SK-N-SH treated with all-trans-retinoic acid at 6 μM for 48 hours (cell line): ENCODE data around the gene ACAD10.

Experiments used
- ATAC-seq: fragments of 200-7000 bp; cut with Tn5 transposase; 3 replicates; pipeline ENCODE4 v1.9.1; 2020; ENCODE audit warnings: mild to moderate bottlenecking, moderate library complexity
- ARNTL ChIP-seq: fragments of 450-650 bp; formaldehyde crosslinking; IDR thresholded peaks from 2 replicates; pipeline ENCODE4 v1.5.0; 2020; ENCODE audit warnings: low read depth, mild to moderate bottlenecking, moderate library complexity, borderline replicate concordance
- CSDC2 ChIP-seq: fragments of 250-450 bp; sonication (Bioruptor Pico); IDR thresholded peaks from 2 replicates; pipeline ENCODE4 v1.5.0; 2020; ENCODE audit warnings: mild to moderate bottlenecking, moderate library complexity
- CSRNP3 ChIP-seq: fragments of 250-450 bp; sonication (Bioruptor Pico); IDR thresholded peaks from 2 replicates; pipeline ENCODE4 v1.5.1; 2021; ENCODE audit warnings: mild to moderate bottlenecking, moderate library complexity
- ESRRG ChIP-seq: fragments of 250-450 bp; sonication (Bioruptor Pico); IDR thresholded peaks from 2 replicates; pipeline ENCODE4 v1.6.1; 2021; ENCODE audit warnings: mild to moderate bottlenecking
- GLIS3 ChIP-seq: fragments of 250-450 bp; sonication (Bioruptor Pico); IDR thresholded peaks from 2 replicates; pipeline ENCODE4 v1.5.0; 2020; ENCODE audit warnings: mild to moderate bottlenecking, moderate library complexity
- ISL1 ChIP-seq: fragments of 250-450 bp; sonication (Bioruptor Pico); IDR thresholded peaks from 2 replicates; pipeline ENCODE4 v2.1.2; 2022; ENCODE audit warnings: mild to moderate bottlenecking, moderate library complexity
- OSR1 ChIP-seq: fragments of 250-450 bp; sonication (Bioruptor Pico); IDR thresholded peaks from 2 replicates; pipeline ENCODE4 v1.8.0; 2022; ENCODE audit warnings: moderate library complexity, mild to moderate bottlenecking, inconsistent platforms
- PPARA ChIP-seq: fragments of 250-450 bp; sonication (Bioruptor Pico); IDR thresholded peaks from 2 replicates; pipeline ENCODE4 v1.5.0; 2020; ENCODE audit warnings: mild to moderate bottlenecking, borderline replicate concordance
- RARB ChIP-seq: fragments of 250-450 bp; sonication (Bioruptor Pico); IDR thresholded peaks from 2 replicates; pipeline ENCODE4 v1.8.0; 2021; ENCODE audit warnings: mild to moderate bottlenecking, moderate library complexity
- SNAI2 ChIP-seq: fragments of 250-450 bp; sonication (Bioruptor Pico); IDR thresholded peaks from 2 replicates; pipeline ENCODE4 v1.5.0; 2020; ENCODE audit warnings: mild to moderate bottlenecking, moderate library complexity
- TCF4 ChIP-seq: fragments of 250-450 bp; sonication (Bioruptor Pico); IDR thresholded peaks from 2 replicates; pipeline ENCODE4 v1.8.0; 2021; ENCODE audit warnings: mild to moderate bottlenecking, moderate library complexity, borderline replicate concordance
- ZC3H10 ChIP-seq: fragments of 250-450 bp; sonication (Bioruptor Pico); IDR thresholded peaks from 2 replicates; pipeline ENCODE4 v1.5.1; 2021; ENCODE audit warnings: mild to moderate bottlenecking, moderate library complexity
- ZFP3 ChIP-seq: fragments of 250-450 bp; sonication (Bioruptor Pico); IDR thresholded peaks from 2 replicates; pipeline ENCODE4 v1.5.0; 2020; ENCODE audit warnings: mild to moderate bottlenecking, moderate library complexity
- ZNF70 ChIP-seq: fragments of 450-650 bp; formaldehyde crosslinking; IDR thresholded peaks from 2 replicates; pipeline ENCODE4 v1.5.0; 2020; ENCODE audit warnings: mild to moderate bottlenecking, moderate library complexity
- TF ChIP-seq, protein P1 (sequence below): fragments of 250-450 bp; sonication (Bioruptor Pico); IDR thresholded peaks from 2 replicates; pipeline ENCODE4 v1.8.0; 2020; ENCODE audit warnings: mild to moderate bottlenecking, moderate library complexity, borderline replicate concordance
- TF ChIP-seq, protein P2 (sequence below): fragments of 250-450 bp; sonication (Bioruptor Pico); IDR thresholded peaks from 2 replicates; pipeline ENCODE4 v1.5.0; 2020; ENCODE audit warnings: mild to moderate bottlenecking, moderate library complexity
- TF ChIP-seq, protein P3 (sequence below): fragments of 250-450 bp; sonication (Bioruptor Pico); IDR thresholded peaks from 2 replicates; pipeline ENCODE4 v1.5.1; 2020; ENCODE audit warnings: low read depth, mild to moderate bottlenecking, moderate library complexity
- TF ChIP-seq, protein P4 (sequence below): fragments of 250-450 bp; sonication (Bioruptor Pico); IDR thresholded peaks from 2 replicates; pipeline ENCODE4 v1.8.0; 2021; ENCODE audit warnings: low read depth, mild to moderate bottlenecking, moderate library complexity, borderline replicate concordance

ACAD10 gene

GRCh38 chr12:111728795-111729194 is 42.9 kb downstream of the ACAD10 start:
- ATAC-seq, result no peak

GRCh38 chr12:111730420-111730819 is 44.6 kb downstream of the ACAD10 start:
- ATAC-seq, result no peak
- TF ChIP-seq PPARA (CRISPR knock-in tag) (no peak), RARB (no peak), GLIS3 (CRISPR knock-in tag) (no peak), ZFP3 (CRISPR knock-in tag) (no peak), CSDC2 (CRISPR knock-in tag) (no peak), ZC3H10 (no peak), TCF4 (no peak), ISL1 (CRISPR knock-in tag) (no peak), SNAI2 (no peak)
- TF ChIP-seq, protein P1, sequence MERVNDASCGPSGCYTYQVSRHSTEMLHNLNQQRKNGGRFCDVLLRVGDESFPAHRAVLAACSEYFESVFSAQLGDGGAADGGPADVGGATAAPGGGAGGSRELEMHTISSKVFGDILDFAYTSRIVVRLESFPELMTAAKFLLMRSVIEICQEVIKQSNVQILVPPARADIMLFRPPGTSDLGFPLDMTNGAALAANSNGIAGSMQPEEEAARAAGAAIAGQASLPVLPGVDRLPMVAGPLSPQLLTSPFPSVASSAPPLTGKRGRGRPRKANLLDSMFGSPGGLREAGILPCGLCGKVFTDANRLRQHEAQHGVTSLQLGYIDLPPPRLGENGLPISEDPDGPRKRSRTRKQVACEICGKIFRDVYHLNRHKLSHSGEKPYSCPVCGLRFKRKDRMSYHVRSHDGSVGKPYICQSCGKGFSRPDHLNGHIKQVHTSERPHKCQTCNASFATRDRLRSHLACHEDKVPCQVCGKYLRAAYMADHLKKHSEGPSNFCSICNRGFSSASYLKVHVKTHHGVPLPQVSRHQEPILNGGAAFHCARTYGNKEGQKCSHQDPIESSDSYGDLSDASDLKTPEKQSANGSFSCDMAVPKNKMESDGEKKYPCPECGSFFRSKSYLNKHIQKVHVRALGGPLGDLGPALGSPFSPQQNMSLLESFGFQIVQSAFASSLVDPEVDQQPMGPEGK, result no peak
- TF ChIP-seq, protein P2, sequence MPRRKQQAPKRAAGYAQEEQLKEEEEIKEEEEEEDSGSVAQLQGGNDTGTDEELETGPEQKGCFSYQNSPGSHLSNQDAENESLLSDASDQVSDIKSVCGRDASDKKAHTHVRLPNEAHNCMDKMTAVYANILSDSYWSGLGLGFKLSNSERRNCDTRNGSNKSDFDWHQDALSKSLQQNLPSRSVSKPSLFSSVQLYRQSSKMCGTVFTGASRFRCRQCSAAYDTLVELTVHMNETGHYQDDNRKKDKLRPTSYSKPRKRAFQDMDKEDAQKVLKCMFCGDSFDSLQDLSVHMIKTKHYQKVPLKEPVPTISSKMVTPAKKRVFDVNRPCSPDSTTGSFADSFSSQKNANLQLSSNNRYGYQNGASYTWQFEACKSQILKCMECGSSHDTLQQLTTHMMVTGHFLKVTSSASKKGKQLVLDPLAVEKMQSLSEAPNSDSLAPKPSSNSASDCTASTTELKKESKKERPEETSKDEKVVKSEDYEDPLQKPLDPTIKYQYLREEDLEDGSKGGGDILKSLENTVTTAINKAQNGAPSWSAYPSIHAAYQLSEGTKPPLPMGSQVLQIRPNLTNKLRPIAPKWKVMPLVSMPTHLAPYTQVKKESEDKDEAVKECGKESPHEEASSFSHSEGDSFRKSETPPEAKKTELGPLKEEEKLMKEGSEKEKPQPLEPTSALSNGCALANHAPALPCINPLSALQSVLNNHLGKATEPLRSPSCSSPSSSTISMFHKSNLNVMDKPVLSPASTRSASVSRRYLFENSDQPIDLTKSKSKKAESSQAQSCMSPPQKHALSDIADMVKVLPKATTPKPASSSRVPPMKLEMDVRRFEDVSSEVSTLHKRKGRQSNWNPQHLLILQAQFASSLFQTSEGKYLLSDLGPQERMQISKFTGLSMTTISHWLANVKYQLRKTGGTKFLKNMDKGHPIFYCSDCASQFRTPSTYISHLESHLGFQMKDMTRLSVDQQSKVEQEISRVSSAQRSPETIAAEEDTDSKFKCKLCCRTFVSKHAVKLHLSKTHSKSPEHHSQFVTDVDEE (CRISPR knock-in tag), result no peak
- TF ChIP-seq, protein P3, sequence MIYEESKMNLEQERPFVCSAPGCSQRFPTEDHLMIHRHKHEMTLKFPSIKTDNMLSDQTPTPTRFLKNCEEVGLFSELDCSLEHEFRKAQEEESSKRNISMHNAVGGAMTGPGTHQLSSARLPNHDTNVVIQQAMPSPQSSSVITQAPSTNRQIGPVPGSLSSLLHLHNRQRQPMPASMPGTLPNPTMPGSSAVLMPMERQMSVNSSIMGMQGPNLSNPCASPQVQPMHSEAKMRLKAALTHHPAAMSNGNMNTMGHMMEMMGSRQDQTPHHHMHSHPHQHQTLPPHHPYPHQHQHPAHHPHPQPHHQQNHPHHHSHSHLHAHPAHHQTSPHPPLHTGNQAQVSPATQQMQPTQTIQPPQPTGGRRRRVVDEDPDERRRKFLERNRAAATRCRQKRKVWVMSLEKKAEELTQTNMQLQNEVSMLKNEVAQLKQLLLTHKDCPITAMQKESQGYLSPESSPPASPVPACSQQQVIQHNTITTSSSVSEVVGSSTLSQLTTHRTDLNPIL (CRISPR knock-in tag), result no peak
- TF ChIP-seq, protein P4, sequence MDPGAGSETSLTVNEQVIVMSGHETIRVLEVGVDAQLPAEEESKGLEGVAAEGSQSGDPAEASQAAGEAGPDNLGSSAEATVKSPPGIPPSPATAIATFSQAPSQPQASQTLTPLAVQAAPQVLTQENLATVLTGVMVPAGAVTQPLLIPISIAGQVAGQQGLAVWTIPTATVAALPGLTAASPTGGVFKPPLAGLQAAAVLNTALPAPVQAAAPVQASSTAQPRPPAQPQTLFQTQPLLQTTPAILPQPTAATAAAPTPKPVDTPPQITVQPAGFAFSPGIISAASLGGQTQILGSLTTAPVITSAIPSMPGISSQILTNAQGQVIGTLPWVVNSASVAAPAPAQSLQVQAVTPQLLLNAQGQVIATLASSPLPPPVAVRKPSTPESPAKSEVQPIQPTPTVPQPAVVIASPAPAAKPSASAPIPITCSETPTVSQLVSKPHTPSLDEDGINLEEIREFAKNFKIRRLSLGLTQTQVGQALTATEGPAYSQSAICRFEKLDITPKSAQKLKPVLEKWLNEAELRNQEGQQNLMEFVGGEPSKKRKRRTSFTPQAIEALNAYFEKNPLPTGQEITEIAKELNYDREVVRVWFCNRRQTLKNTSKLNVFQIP (CRISPR knock-in tag), result no peak

More at GRCh38 chr12:111728795-111729194, 42.9 kb downstream of the ACAD10 start:
- TF ChIP-seq, protein P1, result no peak
- no peak for TF ChIP-seq OSR1 (CRISPR knock-in tag)
- no peak for TF ChIP-seq ZNF70 (CRISPR knock-in tag)
- TF ChIP-seq, protein P2 (CRISPR knock-in tag), result no peak
- TF ChIP-seq, protein P3 (CRISPR knock-in tag), result no peak
- TF ChIP-seq ARNTL (CRISPR knock-in tag), result no peak
- TF ChIP-seq ZC3H10, result no peak
- TF ChIP-seq CSRNP3 (CRISPR knock-in tag), result no peak
- no peak for TF ChIP-seq ISL1 (CRISPR knock-in tag)
- no peak for TF ChIP-seq ESRRG (CRISPR knock-in tag)
- TF ChIP-seq GLIS3 (CRISPR knock-in tag), result no peak
